Psoas muscle (tissue), 8 donors: ENCODE results near the gene DSCAM. TPM values are rescaled to one million over a fixed set of nuclear protein-coding genes. Genes with fewer than 3 reads are reported as not detected.

ENCODE experiments used
- ATAC-seq, 4 donors: fragments of 200-7000 bp; cut with Tn5 transposase; one replicate each; pipeline ENCODE4 v1.9.1; 2020; ENCODE audit warnings: moderate library complexity in 3 of 4, mild to moderate bottlenecking in 2 of 4
- DNase-seq, 2 donors: peaks; one replicate each; pipeline ENCODE4 v3.0.0-alpha.2; 2020
- H3K27ac ChIP-seq: fragments of 200-600 bp; one replicate; pipeline ENCODE4 v1.8.0; 2022
- H3K27me3 ChIP-seq, 3 donors: fragments of 200-600 bp in 1 of 3; one replicate each; pipeline versions ENCODE4 v1.6.1 to v1.8.0; 2013 to 2022; ENCODE audit warnings: low read length in 2 of 3, mild to moderate bottlenecking in 2 of 3, moderate library complexity in 1 of 3; ENCODE audit not compliant: insufficient read depth in 3 of 3
- H3K36me3 ChIP-seq, 2 donors: fragments of 200-600 bp in 1 of 2; one replicate each; pipeline versions ENCODE4 v1.6.1 to v1.8.0; 2013 to 2022; ENCODE audit warnings: low read depth in 1 of 2, mild to moderate bottlenecking in 1 of 2, moderate library complexity in 1 of 2; ENCODE audit not compliant: insufficient read depth in 1 of 2
- H3K4me1 ChIP-seq: fragments of 200-600 bp; one replicate; pipeline ENCODE4 v1.8.0; 2022
- H3K4me3 ChIP-seq: fragments of 200-600 bp; one replicate; pipeline ENCODE4 v1.8.0; 2022; ENCODE audit warnings: mild to moderate bottlenecking
- H3K9me3 ChIP-seq: fragments of 200-600 bp; one replicate; pipeline ENCODE4 v1.8.0; 2022
- WGBS, 3 donors: extraction: QIAGEN DNeasy Blood & Tissue Kit; methylation state at CpG; one replicate each; pipeline versions ENCODE4 v1.1.6 to v1.1.7; 2013; 5-methylcytosine and 5-hydroxymethylcytosine counted together
- intact Hi-C, 2 donors: fragments of 100-400 bp; cut with DNase I; formaldehyde crosslinking; loops; one replicate each; pipeline versions ENCODE4 v1.11.0 to v1.14.2; 2022
- polyA plus RNA-seq, 3 donors: library from polyadenylated mRNA; stranded (reverse); fragments of 200-250 nt; gene quantifications; one replicate each; pipeline ENCODE4 v1.2.3, GENCODE V29; 2013
- total RNA-seq, 4 donors: library from RNA; stranded (reverse); fragmentation: NEBNext Ultra II Directional in 2 of 4; extraction: Animal tissue kit (Norgen Biotek cat#: 25700) in 2 of 4; gene quantifications; one replicate each; pipeline versions ENCODE4 v1.2.1 to v1.2.4, GENCODE V29; 2021 to 2023
- TF ChIP-seq, protein P1 (sequence below): fragments of 200-600 bp; IDR thresholded peaks from one replicate; pipeline ENCODE4 v1.8.0; 2022; ENCODE audit warnings: antibody characterized with exemption
- donor health status: healthy with polysubstance abuse.
- donor health status: DM: no; HTN: no; CAD: no; lungs with moderate emphysema.
- donor health status: Bipolar disorder and iron deficiency.
- donor health status: healthy.
- donor health status: DM: yes; HTN: yes; CAD: no.
- donor health status: DM: no; HTN: no; CAD: no.
- donor health status: DM: no; HTN: no; CAD: no.
- donor health status: DM: yes; HTN: yes; CAD: no.

Gene DSCAM
- total and polyA plus RNA-seq, 7 donors, result 0.03 to 0.04 TPM; not detected in 5

GRCh38 chr21:40689840-40690360 lies 157.1 kb downstream of the DSCAM start:
- no peak for ATAC-seq
- H3K27ac ChIP-seq, result no peak overlapping the region
- H3K27me3 ChIP-seq, result no peaks in the 10 kb centered on the region
- TF ChIP-seq, protein P1, sequence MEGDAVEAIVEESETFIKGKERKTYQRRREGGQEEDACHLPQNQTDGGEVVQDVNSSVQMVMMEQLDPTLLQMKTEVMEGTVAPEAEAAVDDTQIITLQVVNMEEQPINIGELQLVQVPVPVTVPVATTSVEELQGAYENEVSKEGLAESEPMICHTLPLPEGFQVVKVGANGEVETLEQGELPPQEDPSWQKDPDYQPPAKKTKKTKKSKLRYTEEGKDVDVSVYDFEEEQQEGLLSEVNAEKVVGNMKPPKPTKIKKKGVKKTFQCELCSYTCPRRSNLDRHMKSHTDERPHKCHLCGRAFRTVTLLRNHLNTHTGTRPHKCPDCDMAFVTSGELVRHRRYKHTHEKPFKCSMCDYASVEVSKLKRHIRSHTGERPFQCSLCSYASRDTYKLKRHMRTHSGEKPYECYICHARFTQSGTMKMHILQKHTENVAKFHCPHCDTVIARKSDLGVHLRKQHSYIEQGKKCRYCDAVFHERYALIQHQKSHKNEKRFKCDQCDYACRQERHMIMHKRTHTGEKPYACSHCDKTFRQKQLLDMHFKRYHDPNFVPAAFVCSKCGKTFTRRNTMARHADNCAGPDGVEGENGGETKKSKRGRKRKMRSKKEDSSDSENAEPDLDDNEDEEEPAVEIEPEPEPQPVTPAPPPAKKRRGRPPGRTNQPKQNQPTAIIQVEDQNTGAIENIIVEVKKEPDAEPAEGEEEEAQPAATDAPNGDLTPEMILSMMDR, result no peak
- intact Hi-C loops, result no loop called here
- WGBS, 3 donors, result 57 to 61% (median 60%) methylated on average over 4 of the region's 4 CpGs
- no peak for DNase-seq
- no peaks in the 10 kb centered on the region for H3K9me3 ChIP-seq
- H3K4me1 ChIP-seq, result no peaks in the 10 kb centered on the region
- no peak overlapping the region for H3K4me3 ChIP-seq
- H3K36me3 ChIP-seq, result no peaks in the 10 kb centered on the region

DNA sequence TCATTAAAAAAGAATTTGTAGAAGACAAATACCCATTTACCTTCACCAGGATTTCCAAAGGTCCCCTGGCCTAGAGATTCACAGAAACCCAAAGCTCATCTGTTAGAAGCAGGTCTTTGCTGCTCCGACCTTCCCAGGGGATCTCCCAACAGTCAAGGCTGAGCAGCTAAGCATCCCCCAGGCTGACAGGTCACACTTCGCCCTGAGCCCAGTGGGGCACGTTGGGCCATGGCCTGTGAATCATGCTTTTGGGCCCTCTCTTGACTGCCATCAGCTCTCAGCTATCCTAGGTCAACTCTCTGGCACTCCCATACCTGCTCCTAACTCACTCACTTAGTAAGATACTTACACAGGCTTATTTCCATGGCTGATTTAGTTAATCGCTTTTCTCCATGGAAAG lies 157.7 kb downstream of the DSCAM start:
- no peak overlapping the region for H3K4me3 ChIP-seq
- no peaks in the 10 kb centered on the region for H3K36me3 ChIP-seq
- H3K27me3 ChIP-seq, result no peaks in the 10 kb centered on the region
- no peak overlapping the region for H3K27ac ChIP-seq
- WGBS, 3 donors, result 69 to 89% (median 69%) methylated on average over 4 of the region's 4 CpGs
- TF ChIP-seq, protein P1, result no peak
- no peak for DNase-seq
- no peak for ATAC-seq
- H3K9me3 ChIP-seq, result no peaks in the 10 kb centered on the region
- intact Hi-C loops, result no loop called here
- H3K4me1 ChIP-seq, result no peaks in the 10 kb centered on the region

DNA sequence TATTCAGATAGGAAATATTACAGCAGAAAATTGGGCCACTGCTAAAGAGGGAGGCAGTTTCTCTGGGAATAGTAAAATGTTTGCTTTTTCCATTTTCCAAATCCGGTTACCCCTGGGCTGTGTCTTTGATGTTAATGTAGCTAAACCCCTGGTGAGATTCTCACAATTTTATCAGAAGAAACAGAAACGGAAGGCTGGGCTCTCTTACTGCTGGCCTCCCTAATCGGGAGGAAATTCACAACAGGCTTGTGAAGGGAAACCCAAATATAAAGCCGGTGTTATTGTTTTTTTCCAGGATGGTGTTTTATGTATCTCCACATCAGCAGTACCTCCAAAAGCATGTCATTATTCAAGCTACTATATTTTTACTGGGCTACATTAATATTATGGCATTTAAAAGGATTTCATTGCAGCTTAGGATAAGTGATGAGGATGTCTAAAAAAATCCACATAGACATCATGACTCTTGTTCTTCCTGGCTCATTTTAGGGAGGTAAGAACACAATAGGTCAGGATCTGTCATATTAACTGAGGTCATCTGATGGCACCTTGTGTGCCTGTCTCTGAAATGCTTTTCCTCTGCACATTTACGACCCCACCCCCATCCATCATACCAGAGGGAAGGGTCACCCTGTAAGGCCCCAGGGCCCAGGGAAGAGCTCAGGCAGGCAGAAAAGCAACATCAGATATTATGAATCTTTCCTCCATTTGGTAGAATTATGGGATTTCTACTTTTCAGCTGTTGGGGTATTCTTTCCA lies 158.7 kb downstream of the DSCAM start:
- TF ChIP-seq, protein P1, result no peak
- ATAC-seq (no peak), DNase-seq (no peak)
- WGBS, 3 donors, result 63 to 68% (median 66%) methylated on average over 5 of the region's 5 CpGs
- Histone ChIP-seq H3K36me3 (no peaks in the 10 kb centered on the region), H3K27me3 (no peaks in the 10 kb centered on the region), H3K27ac (no peak overlapping the region), H3K9me3 (no peaks in the 10 kb centered on the region), H3K4me3 (no peak overlapping the region), H3K4me1 (no peaks in the 10 kb centered on the region)
- intact Hi-C loops, result no loop called here

GRCh38 chr21:40687625-40688024 lies 159.3 kb downstream of the DSCAM start:
- no peaks in the 10 kb centered on the region for H3K9me3 ChIP-seq
- intact Hi-C loops, result no loop called here
- DNase-seq (no peak), ATAC-seq (no peak)
- TF ChIP-seq, protein P1, result no peak
- no peak overlapping the region for H3K4me3 ChIP-seq
- H3K36me3 ChIP-seq, result no peaks in the 10 kb centered on the region
- H3K27ac ChIP-seq, result no peak overlapping the region
- WGBS, 3 donors, result 65 to 79% (median 76%) methylated on average over 4 of the region's 4 CpGs
- H3K4me1 ChIP-seq, result no peaks in the 10 kb centered on the region
- H3K27me3 ChIP-seq, result no peaks in the 10 kb centered on the region
